ENCODE results near the gene NPHP4.
"Not testable (repeated sequence)": the region's sequence is repeated elsewhere in the genome, so short reads cannot be mapped to it uniquely, and the experiment has no call there.

Gene NPHP4

DNA sequence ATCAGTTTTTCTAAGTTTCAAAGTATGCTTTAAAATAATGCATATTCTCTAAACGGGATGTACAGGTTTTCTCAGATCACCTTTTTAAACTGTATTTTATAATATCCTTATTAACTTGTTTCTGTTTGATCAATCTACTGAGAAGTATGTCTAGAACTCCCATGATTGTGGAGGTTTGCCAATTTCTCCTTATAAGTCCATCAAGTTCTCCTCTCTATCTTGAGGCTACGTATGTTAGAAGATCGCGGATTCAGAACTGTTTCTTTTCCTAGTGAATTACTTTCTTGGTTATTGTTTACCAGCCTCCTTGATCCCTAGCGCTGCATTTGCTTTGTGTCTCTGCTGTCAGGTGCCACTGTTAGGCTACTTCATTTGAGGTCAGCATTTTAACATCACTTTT lies 89.2 kb downstream of the NPHP4 start:
- no peak for DNase-seq (ENCODE audit: low read depth, low spot score)
- H3K9me3 ChIP-seq (ENCODE audit: low read depth, low read length), result no peaks in the 10 kb centered on the region
- H3K36me3 ChIP-seq (ENCODE audit: insufficient read depth, low read length), result no peaks in the 10 kb centered on the region; the same call in 1 of the 2 replicates
- no peak overlapping the region for H3K4me3 ChIP-seq
- TF ChIP-seq POLR2AphosphoS5 (IDR thresholded peaks at IDR 0.05; ENCODE audit: borderline replicate concordance, low read depth, low read length), result no peak
- no peak for TF ChIP-seq EZH2 (IDR thresholded peaks at IDR 0.05)
- no peak for TF ChIP-seq FOXP2 (optimal IDR thresholded peaks at IDR 0.05; ENCODE audit: control extremely low read depth, extremely low read length, insufficient read depth)
- H3K27ac ChIP-seq, result no peak overlapping the region
- H3K9ac ChIP-seq (ENCODE audit: insufficient read length), result no peak overlapping the region

DNA sequence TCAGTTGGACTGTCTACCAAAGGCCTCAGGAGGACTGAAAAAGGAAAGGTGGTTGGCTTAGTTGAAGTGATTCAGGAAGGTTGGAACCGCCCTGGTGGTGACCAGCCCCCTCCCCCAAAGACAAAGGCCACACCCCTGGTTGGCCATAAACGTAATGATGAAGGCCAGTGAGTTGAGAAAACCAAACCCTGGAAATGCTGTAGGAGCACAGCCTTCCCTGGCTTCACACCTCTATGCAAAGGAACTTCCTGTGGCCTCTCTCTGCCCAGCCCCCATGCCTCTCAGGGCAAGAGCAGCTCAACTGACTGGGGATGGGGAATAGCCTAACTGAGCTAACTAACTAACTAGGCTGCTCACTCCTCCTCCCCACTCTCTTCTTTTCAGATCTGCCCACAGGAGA lies 90.4 kb downstream of the NPHP4 start:
- Histone ChIP-seq H3K36me3 (ENCODE audit: insufficient read depth, low read length) (no peaks in the 10 kb centered on the region; the same call in 1 of the 2 replicates), H3K27ac (no peak overlapping the region), H3K9ac (ENCODE audit: insufficient read length) (no peak overlapping the region), H3K9me3 (ENCODE audit: low read depth, low read length) (no peaks in the 10 kb centered on the region), H3K4me3 (no peak overlapping the region)
- TF ChIP-seq EZH2 (IDR thresholded peaks at IDR 0.05) (no peak), FOXP2 (optimal IDR thresholded peaks at IDR 0.05; ENCODE audit: control extremely low read depth, extremely low read length, insufficient read depth) (no peak), POLR2AphosphoS5 (IDR thresholded peaks at IDR 0.05; ENCODE audit: borderline replicate concordance, low read depth, low read length) (no peak)
- DNase-seq (ENCODE audit: low read depth, low spot score), result no peak

DNA sequence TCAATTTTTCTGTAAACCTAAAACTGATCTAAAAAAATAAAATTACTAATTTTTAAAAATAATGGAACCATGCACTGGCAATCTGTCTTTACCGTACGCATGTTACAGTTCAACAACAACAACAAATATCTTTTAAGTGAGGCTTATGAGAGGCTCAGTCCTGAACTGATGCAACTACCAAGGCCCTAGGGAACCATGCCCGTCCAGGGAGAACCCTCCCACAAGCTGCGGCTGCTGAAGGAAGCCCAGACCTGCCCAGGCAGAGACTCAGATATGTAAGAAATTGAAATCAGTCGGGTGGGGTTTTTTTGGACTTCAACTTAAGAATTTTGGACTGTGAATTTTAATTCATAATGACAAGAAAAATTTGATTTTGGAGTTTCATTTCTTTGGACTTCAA lies 91.1 kb downstream of the NPHP4 start:
- no peak for TF ChIP-seq EZH2 (IDR thresholded peaks at IDR 0.05)
- no peak for TF ChIP-seq FOXP2 (optimal IDR thresholded peaks at IDR 0.05; ENCODE audit: control extremely low read depth, extremely low read length, insufficient read depth)
- TF ChIP-seq POLR2AphosphoS5 (IDR thresholded peaks at IDR 0.05; ENCODE audit: borderline replicate concordance, low read depth, low read length), result no peak
- no peak overlapping the region for H3K9ac ChIP-seq (ENCODE audit: insufficient read length)
- H3K36me3 ChIP-seq (ENCODE audit: insufficient read depth, low read length), result no peaks in the 10 kb centered on the region; the same call in 1 of the 2 replicates
- no peaks in the 10 kb centered on the region for H3K9me3 ChIP-seq (ENCODE audit: low read depth, low read length)
- H3K27ac ChIP-seq, result no peak overlapping the region
- H3K4me3 ChIP-seq, result no peak overlapping the region
- DNase-seq (ENCODE audit: low read depth, low spot score), result no peak

DNA sequence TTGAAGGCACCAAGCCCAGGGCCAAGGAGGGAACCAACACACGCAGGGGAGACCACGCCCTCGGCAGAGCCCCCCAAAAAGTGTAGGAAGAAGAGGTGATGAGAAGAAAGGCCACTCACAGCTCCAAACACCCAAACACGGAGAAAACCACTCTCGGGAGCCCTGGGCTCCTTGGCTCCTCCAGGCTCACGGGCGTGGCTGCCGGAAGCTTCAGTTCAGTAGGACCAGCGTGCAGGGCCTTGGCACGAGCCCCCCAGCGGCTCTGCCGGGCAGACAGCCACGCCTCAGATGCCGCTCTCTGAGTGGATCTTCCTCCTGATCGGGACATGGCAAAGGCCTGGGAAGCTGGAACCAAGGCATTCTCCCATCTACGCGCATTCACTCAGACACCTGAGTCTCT lies 94.0 kb downstream of the NPHP4 start:
- Histone ChIP-seq H3K4me3 (no peak overlapping the region), H3K9me3 (ENCODE audit: low read depth, low read length) (no peaks in the 10 kb centered on the region), H3K9ac (ENCODE audit: insufficient read length) (no peak overlapping the region), H3K27ac (no peak overlapping the region), H3K36me3 (ENCODE audit: insufficient read depth, low read length) (no peaks in the 10 kb centered on the region)
- no peak for DNase-seq (ENCODE audit: low read depth, low spot score)
- TF ChIP-seq POLR2AphosphoS5 (IDR thresholded peaks at IDR 0.05; ENCODE audit: borderline replicate concordance, low read depth, low read length), result no peak
- TF ChIP-seq FOXP2 (optimal IDR thresholded peaks at IDR 0.05; ENCODE audit: control extremely low read depth, extremely low read length, insufficient read depth), result no peak
- no peak for TF ChIP-seq EZH2 (IDR thresholded peaks at IDR 0.05)

DNA sequence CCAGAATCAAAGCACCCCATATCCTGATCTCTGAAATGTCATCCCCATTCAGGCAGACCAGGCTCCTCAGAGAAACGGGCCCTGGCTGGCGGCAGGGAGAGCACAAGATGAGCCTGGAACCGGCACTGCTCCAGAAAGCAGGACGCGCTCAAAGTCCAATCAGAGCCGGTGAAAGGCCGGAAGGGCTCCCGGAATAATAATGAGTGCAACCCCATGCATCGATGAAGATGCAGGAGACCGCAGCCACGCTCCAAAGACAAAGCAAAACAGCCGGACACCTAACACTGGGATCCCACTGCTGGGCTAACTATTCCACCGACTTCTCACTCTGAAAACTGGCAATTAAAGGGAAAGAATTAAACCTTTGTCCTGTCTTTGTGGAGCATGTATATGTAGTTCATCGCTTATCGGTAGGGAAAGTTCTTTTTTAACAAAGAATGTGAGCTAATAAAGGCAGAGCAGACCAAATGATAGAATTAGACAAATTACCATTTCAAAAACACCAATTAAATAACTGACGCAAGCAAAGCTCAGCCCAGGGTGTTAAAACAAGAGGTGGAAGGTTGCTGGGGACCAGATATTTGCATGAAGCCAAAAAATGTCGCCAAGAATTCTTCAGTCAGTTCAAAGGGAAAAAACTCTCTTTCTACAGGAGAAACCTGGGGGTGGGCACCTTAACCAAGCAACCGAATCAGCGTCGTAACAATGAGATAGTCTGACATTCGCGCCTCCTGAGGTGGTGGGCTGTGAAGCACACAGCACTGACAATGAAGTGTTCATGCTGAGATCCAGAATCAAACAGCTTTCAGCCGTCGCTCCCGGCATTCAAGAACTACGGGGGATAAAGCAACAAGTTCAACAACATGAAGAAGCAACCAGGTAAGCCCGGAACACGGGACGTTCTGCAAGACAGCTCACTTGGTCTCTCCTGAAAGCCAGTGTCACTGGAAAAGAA lies 95.2 kb downstream of the NPHP4 start:
- no peak for DNase-seq (ENCODE audit: low read depth, low spot score)
- Histone ChIP-seq H3K9me3 (ENCODE audit: low read depth, low read length) (no peaks in the 10 kb centered on the region), H3K36me3 (ENCODE audit: insufficient read depth, low read length) (no peaks in the 10 kb centered on the region), H3K9ac (ENCODE audit: insufficient read length) (no peak overlapping the region), H3K4me3 (no peak overlapping the region), H3K27ac (no peak overlapping the region)
- TF ChIP-seq EZH2 (IDR thresholded peaks at IDR 0.05) (no peak), FOXP2 (optimal IDR thresholded peaks at IDR 0.05; ENCODE audit: control extremely low read depth, extremely low read length, insufficient read depth) (no peak), POLR2AphosphoS5 (IDR thresholded peaks at IDR 0.05; ENCODE audit: borderline replicate concordance, low read depth, low read length) (no peak)

DNA sequence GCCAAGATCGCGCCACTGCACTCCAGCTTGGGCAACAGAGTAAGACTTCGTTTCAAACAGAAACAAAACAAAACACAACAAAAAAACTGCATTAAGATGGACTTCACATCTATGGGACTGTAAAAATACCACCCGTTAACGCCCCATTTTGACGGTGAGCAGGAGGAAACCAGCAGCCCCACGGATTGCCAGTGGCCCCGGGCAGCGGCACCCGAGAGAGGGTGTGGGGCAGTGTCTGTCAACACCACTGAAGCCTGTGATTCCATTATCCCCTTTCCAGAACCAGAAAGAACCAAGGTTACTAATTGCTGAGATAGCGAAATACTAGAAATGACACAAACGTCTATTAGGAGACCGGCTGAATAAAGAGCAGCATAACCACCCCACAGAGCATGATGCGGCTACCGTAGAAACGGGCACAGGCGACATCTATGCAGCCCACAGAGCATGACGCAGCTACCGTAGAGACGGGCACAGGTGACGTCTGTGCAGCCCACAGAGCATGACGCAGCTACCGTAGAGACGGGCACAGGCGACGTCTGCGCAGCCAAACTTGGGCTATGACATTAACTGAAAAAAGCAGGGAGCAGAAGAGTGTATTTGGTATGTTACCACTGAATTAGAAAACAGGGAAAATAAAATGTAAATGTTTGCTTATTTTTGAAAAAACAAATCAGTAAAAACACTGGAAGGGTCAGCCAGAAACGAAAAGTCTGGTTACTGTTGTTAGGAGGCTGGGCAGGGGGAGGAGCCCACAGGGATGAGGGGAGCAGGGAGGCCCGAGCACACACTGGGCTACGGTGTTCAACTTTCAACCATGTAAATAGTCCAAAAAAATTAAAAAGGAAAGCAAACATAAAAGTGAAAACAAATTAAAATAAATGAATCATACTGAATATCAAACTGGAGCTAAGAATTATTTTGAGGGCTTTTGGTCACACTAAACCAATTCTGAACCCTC lies 96.5 kb downstream of the NPHP4 start:
- Histone ChIP-seq H3K9ac (ENCODE audit: insufficient read length) (no peak overlapping the region), H3K27ac (no peak overlapping the region), H3K9me3 (ENCODE audit: low read depth, low read length) (no peaks in the 10 kb centered on the region), H3K4me3 (no peak overlapping the region), H3K36me3 (ENCODE audit: insufficient read depth, low read length) (no peaks in the 10 kb centered on the region)
- no peak for DNase-seq (ENCODE audit: low read depth, low spot score)
- TF ChIP-seq FOXP2 (optimal IDR thresholded peaks at IDR 0.05; ENCODE audit: control extremely low read depth, extremely low read length, insufficient read depth) (no peak), POLR2AphosphoS5 (IDR thresholded peaks at IDR 0.05; ENCODE audit: borderline replicate concordance, low read depth, low read length) (no peak), EZH2 (IDR thresholded peaks at IDR 0.05) (no peak)

DNA sequence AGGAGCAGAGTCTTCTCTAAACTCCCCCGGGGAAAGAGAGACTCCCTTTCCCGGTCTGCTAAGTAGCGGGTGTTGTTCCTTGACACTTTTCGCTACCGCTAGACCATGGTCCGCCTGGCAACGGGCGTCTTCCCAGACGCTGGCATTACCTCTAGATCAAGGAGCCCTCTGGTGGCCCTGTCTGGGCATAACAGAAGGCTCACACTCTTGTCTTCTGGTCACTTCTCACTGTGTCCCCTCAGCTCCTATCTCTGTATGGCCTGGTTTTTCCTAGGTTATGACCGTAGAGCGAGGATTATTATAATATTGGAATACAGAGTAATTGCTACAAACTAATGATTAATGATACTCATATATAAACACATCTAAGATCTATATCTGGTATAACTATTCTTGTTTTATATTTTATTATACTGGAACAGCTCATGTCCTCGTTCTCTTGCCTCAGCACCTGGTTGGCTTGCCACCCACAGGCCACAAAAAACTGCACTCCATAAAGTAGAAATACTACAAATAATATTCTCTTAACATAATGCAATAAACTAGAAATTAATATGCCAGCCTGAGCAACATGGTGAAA lies 98.4 kb downstream of the NPHP4 start:
- not testable (repeated sequence) for H3K4me3 ChIP-seq; H3K9ac ChIP-seq (ENCODE audit: insufficient read length); H3K27ac ChIP-seq; H3K9me3 ChIP-seq (ENCODE audit: low read depth, low read length); H3K36me3 ChIP-seq (ENCODE audit: insufficient read depth, low read length); DNase-seq (ENCODE audit: low read depth, low spot score)

DNA sequence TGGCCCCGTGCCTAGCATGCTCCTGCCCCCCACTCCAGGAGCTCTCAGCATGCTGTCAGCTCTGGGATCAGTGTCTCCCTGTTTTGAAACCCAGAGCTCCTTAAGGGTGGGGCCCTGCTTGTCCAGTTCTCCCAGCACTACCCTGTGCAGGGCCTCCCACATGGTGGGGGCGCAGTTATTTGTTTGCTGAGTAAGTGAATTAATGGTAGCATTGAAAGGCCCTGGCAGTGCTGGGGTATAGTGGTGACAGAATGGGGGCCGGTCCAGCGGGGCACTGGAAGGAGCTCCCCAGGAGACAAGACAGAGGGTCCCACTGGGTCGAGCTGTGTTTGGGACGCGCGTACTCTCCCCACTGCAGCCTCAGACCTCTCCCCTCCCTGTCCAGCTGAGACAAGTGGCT lies 99.9 kb downstream of the NPHP4 start:
- DNase-seq (ENCODE audit: low read depth, low spot score), result no peak
- no peak for TF ChIP-seq EZH2 (IDR thresholded peaks at IDR 0.05)
- no peak for TF ChIP-seq POLR2AphosphoS5 (IDR thresholded peaks at IDR 0.05; ENCODE audit: borderline replicate concordance, low read depth, low read length)
- TF ChIP-seq FOXP2 (optimal IDR thresholded peaks at IDR 0.05; ENCODE audit: control extremely low read depth, extremely low read length, insufficient read depth), result no peak
- no peaks in the 10 kb centered on the region for H3K9me3 ChIP-seq (ENCODE audit: low read depth, low read length)
- no peak overlapping the region for H3K4me3 ChIP-seq
- no peaks in the 10 kb centered on the region for H3K36me3 ChIP-seq (ENCODE audit: insufficient read depth, low read length)
- H3K27ac ChIP-seq, result no peak overlapping the region
- H3K9ac ChIP-seq (ENCODE audit: insufficient read length), result no peak overlapping the region

Measured in SK-N-MC (cell line).